ENCODE measurements around the gene MAP3K7CL.

Gene MAP3K7CL

GRCh38 chr21:29168891-29169315 lies 38.5 kb downstream of the MAP3K7CL start:
- DNase-seq (no peak), ATAC-seq (no peak)

- no peak for ATAC-seq
- no peak for DNase-seq
Measured at GRCh38 chr21:29170944-29171343, 40.5 kb downstream of the MAP3K7CL start.

- ATAC-seq (no peak), DNase-seq (no peak)
Measured at GRCh38 chr21:29172282-29172681, 41.8 kb downstream of the MAP3K7CL start.

- ATAC-seq = no peak
- DNase-seq = no peak
Measured at GRCh38 chr21:29174607-29175013, 44.2 kb downstream of the MAP3K7CL start.

- ATAC-seq (no peak), DNase-seq (no peak)
Measured at GRCh38 chr21:29175408-29176134, 45.1 kb downstream of the MAP3K7CL start.

GRCh38 chr21:29176471-29177120 lies 46.2 kb downstream of the MAP3K7CL start:
- DNase-seq = no peak

GRCh38 chr21:29177800-29178199 lies 47.4 kb downstream of the MAP3K7CL start:
- ATAC-seq (no peak), DNase-seq (no peak)

More at GRCh38 chr21:29176471-29177120, 46.2 kb downstream of the MAP3K7CL start:
- ATAC-seq = no peak

GRCh38 chr21:29178926-29179325 lies 48.5 kb downstream of the MAP3K7CL start:
- DNase-seq = no peak
- ATAC-seq = no peak

GRCh38 chr21:29179503-29179902 lies 49.1 kb downstream of the MAP3K7CL start:
- no peak for ATAC-seq
- no peak for DNase-seq

GRCh38 chr21:29181799-29182470 lies 51.5 kb downstream of the MAP3K7CL start:
- ATAC-seq (peak; percentile 57), DNase-seq (no peak)

GRCh38 chr21:29182691-29183092 lies 52.2 kb downstream of the MAP3K7CL start:
- ATAC-seq (no peak), DNase-seq (no peak)

- ATAC-seq (no peak), DNase-seq (no peak)
Measured at GRCh38 chr21:29184037-29184436, 53.6 kb downstream of the MAP3K7CL start.

GRCh38 chr21:29185172-29185571 lies 54.7 kb downstream of the MAP3K7CL start:
- ATAC-seq = no peak
- DNase-seq = no peak

- DNase-seq (no peak), ATAC-seq (no peak)
Measured at GRCh38 chr21:29185633-29186032, 55.2 kb downstream of the MAP3K7CL start.

- ATAC-seq = no peak
- no peak for DNase-seq
Measured at GRCh38 chr21:29186246-29186645, 55.8 kb downstream of the MAP3K7CL start.

GRCh38 chr21:29187944-29188343 lies 57.5 kb downstream of the MAP3K7CL start:
- DNase-seq = no peak
- no peak for ATAC-seq

GRCh38 chr21:29189353-29189752 lies 58.9 kb downstream of the MAP3K7CL start:
- no peak for ATAC-seq
- no peak for DNase-seq

- DNase-seq = peak; percentile 27
- ATAC-seq = peak; percentile 79
Measured at GRCh38 chr21:29190923-29191331, 60.5 kb downstream of the MAP3K7CL start.

- ATAC-seq (no peak), DNase-seq (no peak)
Measured at GRCh38 chr21:29193072-29193471, 62.6 kb downstream of the MAP3K7CL start.

GRCh38 chr21:29193901-29194300 lies 63.5 kb downstream of the MAP3K7CL start:
- DNase-seq (no peak), ATAC-seq (no peak)

- ATAC-seq (no peak), DNase-seq (no peak)
Measured at GRCh38 chr21:29194342-29194741, 63.9 kb downstream of the MAP3K7CL start.

GRCh38 chr21:29194847-29195246 lies 64.4 kb downstream of the MAP3K7CL start:
- DNase-seq (no peak), ATAC-seq (peak; percentile 57)

GRCh38 chr21:29195981-29196669 lies 65.7 kb downstream of the MAP3K7CL start:
- DNase-seq (peak; percentile 74), ATAC-seq (peak; percentile 97)
